IMR-90 (cell line): ENCODE results near the gene RUNX1. TPM values are rescaled to one million over a fixed set of nuclear protein-coding genes. Genes with fewer than 3 reads are reported as not detected.

Experiments used
- ATAC-seq: fragments of 200-7000 bp; cut with Tn5 transposase; 2 replicates; pipeline ENCODE4 v1.9.1; 2020; ENCODE audit warnings: low read depth, mild to moderate bottlenecking, moderate library complexity
- BruUV-seq: library from RNA; stranded (reverse); fragments of 400-500 nt; replicated peaks from 2 replicates; lab custom pipeline; 2021; lab: Mats Ljungman, UMichigan
- CTCF ChIA-PET: fragments of 300-600 bp; formaldehyde crosslinking; extraction: SDS; loops from one replicate; lab custom pipeline; 2021; ENCODE audit warnings: antibody characterized with exemption; lab: Yijun Ruan, JAX
- POLR2A ChIA-PET: fragments of 300-600 bp; sonication (Branson Sonifier 250); formaldehyde crosslinking; loops from one replicate; lab custom pipeline; 2022; ENCODE audit warnings: antibody characterized with exemption; ENCODE audit not compliant: unreplicated experiment; lab: Charles Lee
- DNase-seq: peaks from one replicate; pipeline ENCODE4 v3.0.0; 2013
- H2AFZ ChIP-seq: replicated peaks from 2 replicates; pipeline ENCODE3; 2013; ENCODE audit warnings: low read length, mild to moderate bottlenecking; ENCODE audit not compliant: poor library complexity
- H2AK5ac ChIP-seq: 2 replicates; pipeline ENCODE4 v1.6.1; 2013; ENCODE audit warnings: low read depth, low read length, inconsistent platforms
- H2AK9ac ChIP-seq: replicated peaks from 2 replicates; pipeline ENCODE3; 2013; ENCODE audit warnings: mild to moderate bottlenecking, low read depth, low read length, moderate library complexity; ENCODE audit not compliant: poor library complexity
- H2BK120ac ChIP-seq: 2 replicates; pipeline ENCODE4 v1.6.1; 2013; ENCODE audit warnings: low read depth, low read length, inconsistent platforms
- H2BK15ac ChIP-seq: 3 replicates; pipeline ENCODE4 v1.6.1; 2013; ENCODE audit warnings: low read depth, low read length, inconsistent platforms
- H2BK20ac ChIP-seq: 2 replicates; pipeline ENCODE4 v1.6.1; 2013; ENCODE audit warnings: low read depth, mild to moderate bottlenecking, inconsistent platforms, low read length, moderate library complexity
- H2BK5ac ChIP-seq: 2 replicates; pipeline ENCODE4 v1.6.1; 2013; ENCODE audit warnings: mild to moderate bottlenecking, low read depth, low read length, inconsistent platforms; ENCODE audit not compliant: poor library complexity, severe bottlenecking
- H3K14ac ChIP-seq: replicated peaks from 2 replicates; pipeline ENCODE4 v1.6.1; 2013; ENCODE audit warnings: low read depth, low read length, inconsistent platforms
- H3K18ac ChIP-seq: 2 replicates; pipeline ENCODE4 v1.6.1; 2013; ENCODE audit warnings: low read depth, low read length, control low read depth
- H3K23ac ChIP-seq: 2 replicates; pipeline ENCODE4 v1.6.1; 2013; ENCODE audit warnings: low read depth, low read length, inconsistent platforms
- H3K27ac ChIP-seq: 2 replicates; pipeline ENCODE4 v1.5.1; 2013; ENCODE audit warnings: mild to moderate bottlenecking, control low read depth, low read length; ENCODE audit not compliant: insufficient read depth
- H3K27me3 ChIP-seq: 2 replicates; pipeline ENCODE4 v1.6.1; 2013; ENCODE audit warnings: low read length; ENCODE audit not compliant: control insufficient read depth, insufficient read depth
- H3K36me3 ChIP-seq: 2 replicates; pipeline ENCODE4 v1.6.1; 2013; ENCODE audit warnings: low read length, mixed read lengths; ENCODE audit not compliant: control insufficient read depth, insufficient read depth
- H3K4ac ChIP-seq: 2 replicates; pipeline ENCODE4 v1.6.1; 2013; ENCODE audit warnings: low read depth, low read length, inconsistent platforms
- H3K4me1 ChIP-seq: 2 replicates; pipeline ENCODE4 v1.6.1; 2013; ENCODE audit warnings: low read length, mixed read lengths; ENCODE audit not compliant: control insufficient read depth, insufficient read depth
- H3K4me2 ChIP-seq: 2 replicates; pipeline ENCODE4 v1.6.1; 2013; ENCODE audit warnings: low read depth, mild to moderate bottlenecking, control low read depth, low read length, moderate library complexity
- H3K4me3 ChIP-seq: 2 replicates; pipeline ENCODE4 v1.5.1; 2013; ENCODE audit warnings: low read depth, mild to moderate bottlenecking, control low read depth, low read length, moderate library complexity; ENCODE audit not compliant: insufficient read depth
- H3K56ac ChIP-seq: 2 replicates; pipeline ENCODE4 v1.6.1; 2013; ENCODE audit warnings: low read length, inconsistent platforms; ENCODE audit not compliant: insufficient read depth; ENCODE audit errors: extremely low read depth
- H3K79me1 ChIP-seq, 2 experiments: 2 replicates each; pipeline ENCODE4 v1.6.1; 2013; ENCODE audit warnings: low read length in 2 of 2, inconsistent platforms in 1 of 2, low read depth in 1 of 2
- H3K9ac ChIP-seq: 2 replicates; pipeline ENCODE4 v1.6.1; 2013; ENCODE audit warnings: low read depth, low read length, control low read depth
- H3K9me1 ChIP-seq: 2 replicates; pipeline ENCODE4 v1.6.1; 2013; ENCODE audit warnings: low read length, inconsistent platforms; ENCODE audit not compliant: insufficient read depth
- H3K9me3 ChIP-seq: 2 replicates; pipeline ENCODE4 v1.6.1; 2013; ENCODE audit warnings: low read length; ENCODE audit not compliant: control insufficient read depth, insufficient read depth
- H4K20me1 ChIP-seq: 2 replicates; pipeline ENCODE4 v1.6.1; 2013; ENCODE audit warnings: low read length, inconsistent platforms; ENCODE audit not compliant: insufficient read depth
- H4K5ac ChIP-seq: 2 replicates; pipeline ENCODE4 v1.6.1; 2013; ENCODE audit warnings: mild to moderate bottlenecking, low read depth, low read length, control low read depth
- H4K8ac ChIP-seq, 2 experiments: 2 replicates each; pipeline ENCODE4 v1.6.1; 2013; ENCODE audit warnings: low read depth in 2 of 2, low read length in 2 of 2, control low read depth in 1 of 2, inconsistent platforms in 1 of 2
- H4K91ac ChIP-seq: 2 replicates; pipeline ENCODE4 v1.6.1; 2013; ENCODE audit warnings: low read depth, low read length, inconsistent platforms; ENCODE audit not compliant: insufficient read depth
- BHLHE40 ChIP-seq: fragments of 150-350 bp; IDR thresholded peaks from 2 replicates; pipeline ENCODE4 v1.6.1; 2016; ENCODE audit warnings: mild to moderate bottlenecking, low read depth, low read length
- CEBPB ChIP-seq: IDR thresholded peaks from 2 replicates; pipeline ENCODE4 v1.6.1; 2012; ENCODE audit warnings: low read depth, low read length, improper control_type of control experiment
- CHD1 ChIP-seq: IDR thresholded peaks from 2 replicates; pipeline ENCODE4 v1.6.1; 2012; ENCODE audit warnings: low read depth, low read length, improper control_type of control experiment
- FOS ChIP-seq: fragments of 150-350 bp; IDR thresholded peaks from 2 replicates; pipeline ENCODE4 v1.6.1; 2016; ENCODE audit warnings: low read depth, low read length
- MXI1 ChIP-seq: IDR thresholded peaks from 2 replicates; pipeline ENCODE4 v1.6.1; 2012; ENCODE audit warnings: low read depth, mild to moderate bottlenecking, low read length, moderate library complexity, borderline replicate concordance
- NFE2L2 ChIP-seq: fragments of 150-350 bp; IDR thresholded peaks from 2 replicates; pipeline ENCODE4 v1.6.1; 2016; ENCODE audit warnings: low read depth, mild to moderate bottlenecking, low read length
- POLR2A ChIP-seq: IDR thresholded peaks from 2 replicates; pipeline ENCODE4 v1.6.1; 2012; ENCODE audit warnings: mild to moderate bottlenecking, low read depth, low read length
- RAD21 ChIP-seq: IDR thresholded peaks from 2 replicates; pipeline ENCODE4 v1.6.1; 2012; ENCODE audit warnings: low read length, improper control_type of control experiment
- RCOR1 ChIP-seq: IDR thresholded peaks from 2 replicates; pipeline ENCODE4 v1.6.1; 2012; ENCODE audit warnings: mild to moderate bottlenecking, low read length, improper control_type of control experiment; ENCODE audit not compliant: insufficient replicate concordance
- RFX5 ChIP-seq: IDR thresholded peaks from 2 replicates; pipeline ENCODE4 v1.8.0; 2012; ENCODE audit warnings: low read depth, mild to moderate bottlenecking, low read length, moderate library complexity
- SMC3 ChIP-seq: fragments of 150-350 bp; IDR thresholded peaks from 2 replicates; pipeline ENCODE4 v1.6.1; 2016; ENCODE audit warnings: low read depth, mild to moderate bottlenecking, antibody characterized with exemption, low read length, moderate library complexity
- WGBS, 2 experiments: methylation state at CpG; one replicate each; pipeline versions ENCODE4 v1.1.5 to v1.1.7; 2013; ENCODE audit warnings: missing lambda C conversion rate in 2 of 2; ENCODE audit not compliant: insufficient read length in 1 of 2; ENCODE audit errors: extremely low coverage in 2 of 2; 5-methylcytosine and 5-hydroxymethylcytosine counted together
- dilution Hi-C: fragments of 300-500 bp; cut with HindIII; formaldehyde crosslinking; loops from one replicate; pipeline ENCODE4 v1.14.3; 2018; ENCODE audit warnings: low sequenced_read_pairs; ENCODE audit not compliant: unreplicated experiment
- in situ Hi-C: fragments of 300-500 bp; cut with MboI; formaldehyde crosslinking; loops from 3 replicates; pipeline ENCODE4 v1.14.3; 2019; ENCODE audit warnings: low sequenced_read_pairs, inconsistent platforms, mixed read lengths
- intact Hi-C: fragments of 100-400 bp; cut with micrococcal nuclease; formaldehyde crosslinking; loops from 2 replicates; pipeline ENCODE4 v1.10.0; 2022
- polyA plus RNA-seq, 3 experiments: library from polyadenylated mRNA; depleted of rRNA; stranded (reverse); fragments of >200 nt; gene quantifications; 2 replicates each; pipeline ENCODE4 v1.2.3, GENCODE V29; 2012; ENCODE audit warnings: low replicate concordance in 1 of 3
- total RNA-seq: library from RNA; depleted of rRNA; stranded (reverse); fragments of >200 nt; gene quantifications from 2 replicates; pipeline ENCODE4 v1.2.3, GENCODE V29; 2012
- TF ChIP-seq, protein P1 (sequence below): fragments of 150-350 bp; IDR thresholded peaks from 2 replicates; pipeline ENCODE4 v1.6.1; 2017; ENCODE audit warnings: mild to moderate bottlenecking, antibody characterized with exemption, low read length, low read depth
- TF ChIP-seq, protein P2 (sequence below): fragments of 150-350 bp; IDR thresholded peaks from 2 replicates; pipeline ENCODE4 v1.6.1; 2016; ENCODE audit warnings: low read depth, mild to moderate bottlenecking, low read length, moderate library complexity, borderline replicate concordance

The RUNX1 gene
- total and polyA plus RNA-seq, 2 of the 4 experiments (the other 2 are of a cell fraction), result 34.5 to 56.5 TPM

DNA sequence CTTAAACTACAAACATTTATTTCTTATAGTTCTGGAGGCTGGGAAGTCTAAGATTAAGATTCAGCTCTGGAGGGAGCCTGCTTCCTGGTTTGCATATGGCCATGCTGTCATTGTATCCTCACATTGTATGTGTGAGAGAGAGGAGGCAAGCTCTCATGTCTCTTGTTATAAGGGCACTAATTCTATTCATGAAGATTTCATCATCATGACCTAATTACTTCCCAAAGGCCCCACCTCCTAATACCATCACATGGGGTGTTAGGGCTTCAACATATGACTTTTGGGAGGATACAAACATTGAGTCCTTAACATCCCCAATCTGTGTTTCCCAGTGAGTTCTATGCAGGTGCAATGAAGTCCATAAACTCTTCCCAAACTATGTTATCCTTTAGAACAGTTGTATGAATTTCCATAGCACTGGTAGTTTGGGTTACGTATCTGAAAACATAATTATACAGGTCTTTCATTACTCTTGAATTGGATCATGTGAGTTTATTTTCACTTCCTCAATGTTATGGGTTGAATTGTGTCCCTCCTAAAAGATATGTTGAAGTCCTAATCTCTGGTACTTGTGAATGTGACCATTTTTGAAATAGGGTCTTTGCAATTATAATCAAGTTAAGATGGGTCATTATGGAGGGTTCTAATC lies 124.2 kb downstream of the RUNX1 start:
- H2BK20ac ChIP-seq, result no peak overlapping the region
- intact Hi-C loops, result no loop called here
- no peaks in the 10 kb centered on the region for H3K9me1 ChIP-seq
- no TSS peak for BruUV-seq
- no peak overlapping the region for H4K91ac ChIP-seq
- no peak overlapping the region for H4K5ac ChIP-seq
- no peaks in the 10 kb centered on the region; the same call in 1 of the 2 replicates for H3K4me1 ChIP-seq
- no peak overlapping the region for H3K23ac ChIP-seq
- no peak overlapping the region for H2BK5ac ChIP-seq
- no peak overlapping the region for H3K56ac ChIP-seq
- H3K18ac ChIP-seq, result no peak overlapping the region
- H4K8ac ChIP-seq, result no peak overlapping the region
- no peak overlapping the region for H2AK5ac ChIP-seq
- dilution Hi-C loops, result no loop called here
- no peak overlapping the region for H3K9ac ChIP-seq
- no peak overlapping the region for H3K27ac ChIP-seq
- no peaks in the 10 kb centered on the region for H3K9me3 ChIP-seq
- no peaks in the 10 kb centered on the region for H4K20me1 ChIP-seq
- H3K4me3 ChIP-seq, result no peak overlapping the region
- ATAC-seq (no peak), DNase-seq (no peak)
- no peak overlapping the region for H2AFZ ChIP-seq
- no peak overlapping the region for H3K14ac ChIP-seq
- POLR2A ChIA-PET, result no interaction called here
- no peak overlapping the region for H3K4ac ChIP-seq
- in situ Hi-C loops, result no loop called here
- no peak overlapping the region for H2BK120ac ChIP-seq
- no peaks in the 10 kb centered on the region for H3K27me3 ChIP-seq
- CTCF ChIA-PET, result no interaction called here
- H2AK9ac ChIP-seq, result no peak overlapping the region
- no peak for TF ChIP-seq CHD1
- no peak for TF ChIP-seq RCOR1
- TF ChIP-seq POLR2A, result no peak
- no peak for TF ChIP-seq RAD21
- no peak for TF ChIP-seq SMC3
- TF ChIP-seq, protein P1, sequence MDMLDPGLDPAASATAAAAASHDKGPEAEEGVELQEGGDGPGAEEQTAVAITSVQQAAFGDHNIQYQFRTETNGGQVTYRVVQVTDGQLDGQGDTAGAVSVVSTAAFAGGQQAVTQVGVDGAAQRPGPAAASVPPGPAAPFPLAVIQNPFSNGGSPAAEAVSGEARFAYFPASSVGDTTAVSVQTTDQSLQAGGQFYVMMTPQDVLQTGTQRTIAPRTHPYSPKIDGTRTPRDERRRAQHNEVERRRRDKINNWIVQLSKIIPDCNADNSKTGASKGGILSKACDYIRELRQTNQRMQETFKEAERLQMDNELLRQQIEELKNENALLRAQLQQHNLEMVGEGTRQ, result no peak
- no peak for TF ChIP-seq RFX5
- TF ChIP-seq NFE2L2, result no peak
- TF ChIP-seq CEBPB, result no peak
- TF ChIP-seq BHLHE40, result no peak
- TF ChIP-seq FOS, result no peak
- TF ChIP-seq, protein P2, sequence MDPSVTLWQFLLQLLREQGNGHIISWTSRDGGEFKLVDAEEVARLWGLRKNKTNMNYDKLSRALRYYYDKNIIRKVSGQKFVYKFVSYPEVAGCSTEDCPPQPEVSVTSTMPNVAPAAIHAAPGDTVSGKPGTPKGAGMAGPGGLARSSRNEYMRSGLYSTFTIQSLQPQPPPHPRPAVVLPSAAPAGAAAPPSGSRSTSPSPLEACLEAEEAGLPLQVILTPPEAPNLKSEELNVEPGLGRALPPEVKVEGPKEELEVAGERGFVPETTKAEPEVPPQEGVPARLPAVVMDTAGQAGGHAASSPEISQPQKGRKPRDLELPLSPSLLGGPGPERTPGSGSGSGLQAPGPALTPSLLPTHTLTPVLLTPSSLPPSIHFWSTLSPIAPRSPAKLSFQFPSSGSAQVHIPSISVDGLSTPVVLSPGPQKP, result no peak
- no peak for TF ChIP-seq MXI1
- no peaks in the 10 kb centered on the region for H3K79me1 ChIP-seq
- no CpG with 5 or more reads among the region's 1 CpG for WGBS, 2 experiments
- no peak overlapping the region for H3K4me2 ChIP-seq
- no peak overlapping the region for H2BK15ac ChIP-seq
- no peaks in the 10 kb centered on the region for H3K36me3 ChIP-seq
